NCI-H526 treated with DMSO at 0.1 percent for 48 hours (cell line): Measurements from ENCODE around the gene RFX3.
"Not testable (repeated sequence)": the region's sequence is repeated elsewhere in the genome, so short reads cannot be mapped to it uniquely, and the experiment has no call there.

Experiments used
- DNase-seq: peaks from one replicate; lab custom pipeline; 2025; lab: John Stamatoyannopoulos, UW

The RFX3 gene

DNA sequence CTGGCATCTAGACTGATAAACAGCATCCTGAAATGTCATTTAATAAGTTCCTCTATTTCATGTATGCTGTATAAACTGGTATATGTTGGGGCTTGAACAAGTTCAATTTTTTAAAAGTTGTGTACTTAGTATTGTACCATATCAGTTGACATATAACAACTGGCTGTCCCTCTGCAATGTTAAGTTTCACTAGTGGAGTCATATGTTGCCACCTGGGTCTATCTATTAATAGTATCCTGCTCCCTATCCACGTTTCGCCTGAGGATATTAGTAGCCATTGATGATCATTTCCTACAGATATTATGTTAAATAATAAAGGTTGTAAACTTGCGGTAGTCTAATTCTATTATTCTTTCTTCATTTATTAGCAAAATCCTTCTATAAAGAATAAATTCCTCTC, 177.6 kb downstream of the RFX3 start:
- DNase-seq = no peak

DNA sequence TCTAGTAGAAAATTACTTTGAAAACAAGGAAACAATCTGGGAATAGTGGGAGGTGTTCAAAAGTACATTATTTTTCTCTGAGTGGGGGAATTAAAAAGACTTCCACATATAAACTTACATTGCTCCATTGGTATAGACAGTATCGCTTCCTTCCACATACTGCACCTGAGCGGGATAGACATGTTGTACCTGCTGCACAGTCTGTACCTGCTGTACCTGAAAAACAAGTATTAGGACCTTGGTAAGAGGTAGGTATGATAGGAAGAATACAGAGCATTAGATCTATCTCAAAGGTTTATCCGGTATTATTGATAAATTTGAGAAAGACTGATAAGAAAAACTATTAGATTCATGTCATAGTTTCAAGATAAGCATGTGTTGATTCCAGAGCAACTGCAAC, 179.3 kb downstream of the RFX3 start:
- DNase-seq = no peak

DNA sequence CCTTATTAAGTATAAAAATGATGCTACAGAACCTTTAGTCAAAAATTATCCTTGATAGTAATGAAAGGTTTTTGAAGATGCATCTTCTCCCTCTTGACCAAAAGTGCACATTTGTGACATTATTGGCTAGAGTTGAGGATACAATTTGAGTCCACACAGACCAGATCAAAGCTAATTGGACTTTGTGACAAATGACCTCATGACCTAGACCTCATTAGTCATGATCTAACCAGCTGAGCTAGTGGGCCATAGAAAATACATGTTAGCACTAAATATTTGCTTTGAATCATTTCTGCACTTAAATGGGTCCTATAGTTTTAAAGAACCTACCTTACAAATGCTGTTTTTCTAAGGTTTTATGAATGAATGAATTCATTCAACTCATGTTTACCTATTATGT, 182.1 kb downstream of the RFX3 start:
- no peak for DNase-seq

DNA sequence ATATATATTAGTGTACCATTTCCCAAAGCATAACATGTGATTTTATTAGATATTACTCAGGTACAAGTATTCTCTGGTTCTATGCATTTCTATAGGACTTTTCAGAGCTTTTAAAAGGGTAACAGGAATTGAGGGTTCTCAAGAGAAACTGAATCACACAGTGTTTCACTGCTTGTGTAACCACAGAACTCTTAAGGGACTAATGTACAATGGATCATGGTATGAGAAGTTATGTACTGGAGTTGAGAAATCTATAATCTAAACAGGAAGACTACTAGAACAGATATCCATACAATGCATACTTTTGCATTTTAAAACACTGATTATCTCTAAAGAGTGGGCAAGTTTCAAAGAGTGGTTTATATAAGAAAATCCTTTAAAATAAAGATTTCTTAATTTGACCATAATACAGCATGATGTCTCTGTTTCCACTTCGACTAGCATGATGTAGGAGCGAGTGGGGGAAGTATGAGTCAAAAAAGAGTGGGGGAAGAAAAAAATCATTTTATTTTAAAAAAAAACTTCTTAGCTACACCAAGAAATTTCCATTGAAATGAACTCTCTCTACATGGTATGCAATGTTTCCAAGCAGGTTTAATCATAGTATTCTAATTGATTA, 183.5 kb downstream of the RFX3 start:
- DNase-seq = no peak

DNA sequence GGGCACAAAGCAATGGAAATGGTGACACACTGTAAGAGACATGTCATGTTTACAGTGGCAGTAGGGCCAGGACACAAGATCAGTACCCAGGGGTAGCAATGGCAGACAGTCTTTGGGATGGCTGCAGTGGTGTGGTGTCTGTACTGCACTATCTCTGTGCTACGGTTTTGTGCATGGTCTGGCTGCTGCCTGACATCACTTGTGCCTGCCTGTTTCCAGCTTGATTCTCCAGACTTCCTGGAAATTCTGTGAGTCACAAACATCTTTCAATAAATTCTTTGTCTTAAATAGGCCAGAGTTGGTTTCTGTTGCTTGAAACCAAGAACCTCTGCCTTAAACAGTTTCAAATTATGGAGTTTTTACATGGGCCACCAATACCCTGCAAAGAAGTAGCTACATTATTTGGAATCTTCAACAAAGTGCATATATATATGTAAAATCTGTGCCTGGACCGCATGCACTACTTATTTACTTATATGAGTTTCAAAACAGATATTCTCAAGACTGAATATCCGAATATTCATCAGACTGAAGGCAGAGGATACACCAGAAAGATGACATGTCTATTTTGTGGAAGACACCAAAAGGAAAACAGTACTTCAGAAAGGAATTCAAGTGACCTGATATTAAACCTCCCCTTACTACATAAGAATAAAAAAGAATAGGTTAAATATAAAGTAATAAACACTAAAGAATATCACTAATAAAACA, 188.1 kb downstream of the RFX3 start:
- DNase-seq = no peak

DNA sequence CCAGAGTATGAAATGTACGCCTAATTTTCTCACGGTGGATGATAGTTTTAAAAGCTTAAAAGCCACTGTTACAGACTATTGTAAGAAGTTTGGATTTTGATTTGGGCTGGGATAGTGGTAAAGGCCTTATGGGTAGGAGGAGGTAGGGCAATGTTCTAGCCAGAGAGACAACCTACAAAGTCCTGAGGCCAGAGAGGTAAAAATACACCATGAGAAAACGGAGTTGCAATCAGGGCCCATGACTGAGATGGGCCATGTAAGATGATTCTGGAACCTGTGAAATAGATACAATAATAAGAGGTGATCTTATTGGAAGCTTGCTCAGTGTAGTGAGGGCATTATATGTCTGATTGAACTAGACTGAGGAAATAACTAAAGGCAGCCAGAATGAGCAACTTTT, 188.8 kb downstream of the RFX3 start:
- no peak for DNase-seq

DNA sequence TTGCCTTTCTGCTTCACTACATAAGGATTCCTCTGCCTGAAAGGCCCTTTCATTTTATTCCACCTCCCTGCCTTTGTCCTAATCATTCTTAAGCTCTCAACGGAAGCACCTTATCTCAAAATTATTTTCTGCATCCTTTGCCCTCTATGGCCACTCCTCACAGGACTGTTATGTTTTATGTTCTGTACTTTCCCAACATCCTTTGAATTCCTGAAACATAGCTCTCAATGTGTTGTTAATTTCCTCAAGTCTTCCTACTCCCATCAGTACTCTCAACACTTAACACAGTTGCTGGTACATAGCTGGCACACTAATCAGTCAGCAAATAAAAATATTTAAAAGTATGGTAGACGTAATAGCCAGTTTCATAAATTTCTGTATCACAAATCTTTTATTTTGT, 193.0 kb downstream of the RFX3 start:
- no peak for DNase-seq

DNA sequence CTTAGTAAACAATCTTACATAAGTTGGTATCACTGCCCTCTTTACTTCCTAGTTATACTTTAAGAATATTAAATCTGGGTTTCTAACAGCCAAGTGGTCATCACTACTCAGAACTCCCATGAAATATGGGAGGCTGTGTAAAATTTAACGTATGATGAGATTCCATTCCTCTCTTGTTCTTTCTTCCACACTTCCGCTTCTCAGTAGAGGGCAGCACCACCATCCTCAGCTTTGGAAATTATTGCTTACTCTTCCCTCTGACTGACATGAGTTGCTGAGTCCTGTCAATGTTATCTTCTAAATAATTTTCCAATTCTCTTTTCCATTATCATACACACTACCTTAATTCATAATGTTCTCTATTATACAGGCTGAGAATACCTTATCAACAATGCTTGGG, 194.0 kb downstream of the RFX3 start:
- DNase-seq = no peak

DNA sequence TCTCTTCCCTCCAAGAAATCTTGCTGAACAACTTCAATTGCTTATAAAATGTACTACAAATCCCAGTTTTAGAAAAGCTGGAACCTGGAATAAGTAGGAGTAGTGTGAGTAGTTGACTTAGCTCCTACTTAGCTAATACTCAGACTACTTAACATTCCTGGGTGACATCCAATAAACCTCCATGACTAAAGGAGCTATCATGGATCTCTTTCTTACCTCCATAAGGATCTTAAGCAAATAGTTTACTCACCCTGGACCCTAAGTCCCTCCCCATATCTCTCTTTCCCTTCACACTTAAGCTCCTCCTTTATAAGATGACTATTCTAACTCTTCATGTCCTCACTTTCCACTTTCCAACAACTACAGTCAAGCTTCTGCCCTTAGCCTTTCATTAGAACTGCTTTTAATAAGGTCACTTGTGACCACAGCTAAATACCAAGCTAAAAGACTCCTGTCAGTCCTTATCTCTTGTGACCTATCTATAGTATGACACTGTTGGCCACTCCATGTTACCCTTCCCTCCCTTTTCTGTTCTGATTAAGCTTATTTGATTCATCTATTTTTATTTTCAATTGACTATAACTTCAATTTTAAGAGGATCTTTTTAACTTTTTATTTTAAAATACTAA, 194.9 kb downstream of the RFX3 start:
- no peak for DNase-seq

DNA sequence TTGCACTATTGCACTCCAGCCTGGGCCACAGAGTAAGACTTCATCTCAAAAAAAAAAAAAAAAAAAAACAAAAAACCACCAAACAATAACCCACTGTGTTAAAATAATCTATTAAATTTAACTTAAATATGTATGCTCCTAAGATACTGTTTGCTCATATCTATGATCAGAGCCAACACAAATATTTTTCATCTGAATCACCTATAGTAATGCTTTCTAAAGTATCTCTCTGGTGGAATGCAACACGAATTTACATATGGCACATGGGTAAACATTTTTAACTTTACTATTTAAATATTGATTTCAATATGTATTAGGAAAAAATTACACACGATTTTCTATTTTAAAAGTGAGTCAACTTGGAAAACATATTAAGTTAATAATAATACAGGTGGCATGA, 196.4 kb downstream of the RFX3 start:
- DNase-seq = no peak

DNA sequence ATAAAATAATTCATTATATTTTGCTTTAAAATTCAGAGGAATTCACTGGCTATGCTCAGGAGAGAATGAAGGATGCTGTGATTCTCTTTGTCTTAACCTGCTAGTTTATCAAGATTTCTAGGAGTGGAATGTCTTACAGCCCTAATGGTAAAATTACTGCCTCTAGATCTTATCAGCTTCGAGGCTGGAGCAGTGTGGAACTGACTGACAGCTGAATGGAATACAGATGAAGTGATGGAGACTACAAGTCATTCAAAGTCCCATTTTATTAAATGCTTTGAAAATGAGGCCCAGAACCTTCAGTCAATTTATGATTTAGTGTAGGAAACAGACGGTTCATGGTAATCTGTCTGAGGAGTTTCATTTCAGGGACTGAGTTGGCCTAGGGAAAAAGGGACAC, 202.1 kb downstream of the RFX3 start:
- DNase-seq = no peak

DNA sequence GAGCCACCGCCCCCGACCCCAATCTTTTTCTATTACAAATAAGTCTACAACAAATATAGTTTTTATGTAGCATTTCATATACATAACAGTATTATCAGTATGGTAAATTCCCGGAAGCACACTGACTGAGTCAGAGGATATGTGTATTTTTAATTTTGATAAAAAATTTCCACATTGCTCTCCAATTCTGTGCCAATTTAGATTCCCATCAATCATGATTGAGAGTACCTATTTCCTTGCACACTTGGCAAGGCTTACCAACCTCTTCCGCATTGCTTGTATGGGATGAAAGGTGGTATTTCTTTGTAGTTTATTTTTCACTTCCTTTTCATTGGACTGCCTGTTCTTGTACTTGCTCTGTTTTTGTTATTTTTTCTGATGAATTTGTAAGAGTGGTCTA, 204.6 kb downstream of the RFX3 start:
- DNase-seq = no peak

DNA sequence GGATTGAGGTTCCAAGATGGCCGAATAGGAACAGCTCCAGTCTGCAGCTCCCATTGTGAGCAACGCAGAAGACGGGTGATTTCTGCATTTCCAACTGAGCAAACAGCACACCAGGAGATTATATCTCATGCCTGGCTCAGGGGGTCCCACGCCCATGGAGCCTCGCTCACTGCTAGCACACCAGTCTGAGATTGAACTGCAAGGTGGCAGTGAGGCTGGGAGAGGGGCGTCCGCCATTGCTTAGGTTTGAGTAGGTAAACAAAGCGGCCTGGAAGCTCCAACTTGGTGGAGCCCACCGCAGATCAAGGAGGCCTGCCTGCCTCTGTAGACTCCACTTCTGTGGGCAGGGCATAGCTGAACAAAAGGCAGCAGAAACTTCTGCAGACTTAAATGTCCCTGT, 213.2 kb downstream of the RFX3 start:
- DNase-seq = not testable (repeated sequence)

DNA sequence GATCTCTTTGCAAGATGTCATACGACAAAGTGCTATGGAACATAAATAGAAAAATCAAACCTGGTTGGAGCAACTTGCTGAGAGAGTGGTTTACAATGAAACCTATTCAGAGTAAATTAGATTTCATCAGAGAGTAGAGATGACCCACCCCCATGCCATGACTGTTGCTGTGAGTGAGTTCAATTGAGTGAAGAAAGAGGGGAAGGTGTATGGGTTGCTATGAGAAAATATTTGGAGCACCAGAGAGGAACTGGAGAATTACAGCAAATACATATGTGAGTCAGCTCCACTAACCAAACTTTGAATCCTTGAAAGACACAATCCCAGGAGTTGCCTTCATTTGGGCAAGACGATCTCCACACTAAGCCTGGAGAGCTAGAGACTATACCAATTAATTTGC, 217.2 kb downstream of the RFX3 start:
- no peak for DNase-seq

DNA sequence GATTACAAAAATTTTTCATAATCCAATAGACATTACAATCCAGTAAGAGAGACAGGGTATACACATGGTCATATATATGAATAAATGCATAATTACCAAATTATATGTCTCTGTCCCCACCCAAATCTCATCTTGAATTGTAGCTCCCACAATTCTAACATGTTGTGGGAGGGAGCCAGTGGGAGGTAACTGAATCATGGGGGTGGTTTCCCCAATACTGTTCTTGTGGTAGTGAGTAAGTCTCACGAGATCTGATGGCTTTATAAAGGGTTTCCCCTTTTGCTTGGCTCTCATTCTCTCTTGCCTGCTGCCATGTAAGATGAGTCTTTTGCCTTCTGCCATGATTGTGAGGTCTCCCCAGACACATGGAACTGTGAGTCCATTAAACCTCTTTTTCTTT, 221.4 kb downstream of the RFX3 start:
- DNase-seq = not testable (repeated sequence)

DNA sequence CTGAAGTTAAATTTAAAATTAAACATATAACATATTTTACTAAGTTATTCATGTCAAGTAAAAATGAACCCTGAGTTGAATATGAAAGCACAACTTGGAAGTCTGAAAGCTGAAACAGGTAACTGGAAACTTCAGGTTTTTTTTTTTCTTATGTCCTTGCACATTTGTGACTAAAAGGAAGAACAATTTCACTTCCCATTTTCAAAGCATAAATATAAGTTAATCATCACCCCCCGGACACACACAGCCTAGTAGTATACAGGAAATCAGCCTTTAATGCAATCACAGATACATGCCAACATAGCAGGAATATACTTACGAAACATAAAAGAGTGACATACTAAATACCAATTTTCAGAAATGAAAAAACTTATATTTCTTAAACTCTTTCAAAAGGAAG, 225.9 kb downstream of the RFX3 start:
- DNase-seq = no peak

DNA sequence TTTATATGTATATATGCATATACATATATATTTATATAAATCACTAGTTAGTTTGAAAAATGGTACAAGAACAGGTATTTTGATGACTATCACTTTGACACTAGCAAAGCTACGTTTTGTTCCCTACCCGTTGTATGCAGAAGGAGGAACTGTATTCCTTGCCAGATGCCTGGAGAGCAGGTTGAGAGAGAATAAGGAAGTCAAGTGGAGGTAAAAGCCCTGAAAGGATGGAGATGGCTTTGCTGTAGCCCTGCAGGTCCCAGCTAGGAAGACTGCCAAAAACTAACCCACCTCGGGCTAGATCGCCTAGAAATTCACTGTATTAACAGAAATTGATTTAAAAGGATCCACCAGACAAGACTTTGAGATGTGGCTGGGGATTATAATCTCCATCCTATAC, 229.3 kb downstream of the RFX3 start:
- no peak for DNase-seq

DNA sequence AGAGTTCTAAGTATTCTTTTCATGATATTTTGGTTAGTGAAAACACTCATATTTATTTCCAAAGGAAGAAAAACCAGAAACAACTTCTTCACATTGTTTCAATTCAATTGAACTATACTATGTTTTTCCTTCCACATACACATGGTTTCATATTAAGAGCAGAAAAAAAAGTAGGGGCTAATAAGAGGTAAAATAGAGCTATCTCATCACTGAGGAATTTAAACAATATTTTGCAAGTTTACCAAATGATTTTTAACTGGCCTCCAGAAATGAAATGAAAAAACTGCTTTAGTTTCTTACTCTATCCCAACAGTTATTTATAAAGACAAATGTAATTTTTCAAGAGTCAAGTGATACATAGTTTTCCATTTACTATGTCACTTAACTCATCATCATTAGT, 233.5 kb downstream of the RFX3 start:
- no peak for DNase-seq

DNA sequence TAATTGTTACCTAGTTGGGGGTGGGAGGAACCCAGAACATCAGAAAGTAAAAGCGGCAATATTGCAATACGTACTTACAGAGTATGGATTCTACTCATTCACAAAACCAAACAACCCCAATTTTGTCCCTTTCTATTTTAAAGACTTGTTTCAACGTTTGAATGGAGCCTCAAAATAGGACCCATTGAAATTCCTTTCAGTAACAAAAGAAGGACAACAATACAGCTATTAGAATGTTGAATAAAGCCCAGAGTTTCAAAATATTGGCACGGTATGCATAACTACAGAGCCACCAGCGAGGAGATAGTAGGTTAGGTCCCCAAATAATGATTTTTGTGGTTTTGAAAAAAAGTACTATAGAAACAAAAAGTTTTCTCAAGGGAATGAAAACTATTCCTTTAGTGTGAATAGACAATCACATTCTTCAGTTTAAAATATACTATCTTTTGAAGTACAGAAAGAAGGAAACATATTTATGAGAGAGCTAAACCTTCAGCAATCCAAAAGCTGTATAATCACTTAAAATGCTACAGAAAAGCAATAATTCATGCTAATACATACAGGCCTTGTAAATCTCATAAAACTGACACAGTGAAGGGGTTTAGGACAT, 235.5 kb downstream of the RFX3 start:
- no peak for DNase-seq

DNA sequence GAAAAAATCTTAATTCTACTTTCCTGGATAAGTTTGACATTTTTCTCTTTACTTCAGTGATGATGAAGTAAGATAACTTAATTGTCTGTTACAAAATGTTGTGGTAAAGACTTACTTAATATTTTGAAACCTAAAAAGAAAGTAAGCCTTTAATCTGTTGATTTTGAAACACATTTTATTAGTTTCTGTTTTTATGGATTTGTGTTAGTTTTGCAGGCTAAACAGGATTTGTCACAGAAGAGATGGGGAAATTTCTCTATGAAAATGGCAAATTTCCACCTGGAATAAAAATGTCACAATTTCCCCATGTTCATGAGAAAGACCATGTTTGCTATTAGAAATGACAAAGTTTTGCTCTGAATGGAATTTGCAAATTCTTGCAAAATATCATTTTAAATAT, 237.1 kb downstream of the RFX3 start:
- no peak for DNase-seq

DNA sequence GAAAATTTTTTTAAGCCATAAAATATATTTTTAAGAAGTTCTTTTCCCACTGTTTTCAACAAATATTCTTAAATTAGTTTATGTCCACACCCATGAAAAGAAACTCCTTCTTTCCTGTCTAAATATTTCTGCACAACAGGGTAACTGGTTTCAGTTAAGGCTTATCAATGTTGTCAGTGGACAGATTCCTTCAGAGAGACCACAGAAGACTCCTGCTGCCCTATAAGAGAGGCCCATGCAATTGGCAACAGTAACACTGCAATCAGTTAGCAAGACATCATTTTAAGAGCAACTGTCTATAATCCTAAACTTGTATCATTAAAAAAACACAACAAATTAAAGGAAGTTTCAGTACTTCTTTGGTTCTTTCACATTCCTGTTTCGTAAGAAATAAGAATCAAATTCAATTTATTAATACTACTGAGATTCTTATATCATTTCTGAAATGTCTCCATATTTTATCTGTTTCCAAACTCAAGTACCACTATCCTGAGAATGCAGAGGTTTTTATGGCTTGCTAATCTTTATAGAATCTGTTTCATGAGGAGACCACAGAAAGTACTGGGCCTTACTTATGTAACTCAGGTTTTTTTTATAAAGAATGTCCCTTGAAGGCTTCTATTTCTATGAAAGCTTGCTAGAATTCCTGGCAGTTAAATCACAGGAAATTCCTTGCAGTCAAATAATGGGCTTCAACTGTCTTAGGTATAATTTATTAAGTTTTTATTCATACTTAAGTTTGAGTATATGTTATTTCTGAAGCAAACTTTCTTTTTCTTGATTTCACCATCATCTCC, 240.2 kb downstream of the RFX3 start:
- no peak for DNase-seq

DNA sequence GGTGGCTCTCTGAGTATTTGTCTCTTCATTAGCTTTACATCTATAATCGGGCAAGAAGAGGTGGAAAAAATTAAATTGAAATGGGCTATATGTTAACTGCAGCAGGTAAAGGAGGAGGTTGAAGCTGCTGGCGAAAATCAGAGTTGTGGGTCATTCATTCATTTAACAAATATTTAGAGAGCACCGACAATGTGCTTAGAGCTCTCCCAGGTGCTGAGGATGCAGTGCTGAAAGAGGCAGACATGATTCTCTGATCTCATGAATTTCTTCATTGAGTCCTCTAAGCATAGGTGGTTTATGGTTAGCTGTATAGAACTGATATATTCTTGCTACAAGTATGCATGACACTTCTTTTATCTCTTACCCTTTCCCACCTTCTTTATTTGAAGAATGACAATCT, 243.4 kb downstream of the RFX3 start:
- no peak for DNase-seq

DNA sequence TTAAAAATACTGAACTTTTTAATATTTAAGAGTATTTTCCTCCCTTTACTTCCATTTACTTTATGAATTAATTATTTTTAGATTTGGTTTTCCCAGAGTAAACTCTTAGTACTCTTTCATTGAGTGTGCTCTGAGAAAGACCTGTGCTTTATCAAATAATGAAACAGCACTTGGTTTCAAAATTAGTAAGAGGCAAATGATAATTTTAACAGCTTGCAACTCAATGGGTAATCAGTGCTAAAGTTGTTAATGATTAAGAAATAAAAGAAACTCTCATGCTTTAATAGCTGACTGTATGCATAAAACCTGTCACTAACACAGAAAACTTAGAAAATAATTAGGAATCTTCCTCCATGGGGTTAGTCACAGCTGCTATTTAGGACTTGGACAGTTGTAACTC, 244.4 kb downstream of the RFX3 start:
- DNase-seq = no peak
